K562 (cell line): ENCODE measurements around the gene PPT2. TPM values are rescaled to one million over a fixed set of nuclear protein-coding genes. Genes with fewer than 3 reads are reported as not detected.

ENCODE experiments used
- CREB1 ChIP-seq, 2 experiments: sonication (generic) in 1 of 2; formaldehyde crosslinking in 1 of 2; IDR thresholded peaks; 2 replicates each; pipeline versions ENCODE4 v1.6.1 to v1.8.0; 2012 to 2022; ENCODE audit warnings: inconsistent platforms in 1 of 2, mild to moderate bottlenecking in 1 of 2, missing genetic modification reagents in 1 of 2, moderate library complexity in 1 of 2
- DMBX1 ChIP-seq: fragments of 250-450 bp; sonication (Bioruptor Pico); IDR thresholded peaks from 2 replicates; pipeline ENCODE4 v1.8.0; 2022; ENCODE audit warnings: inconsistent platforms, mild to moderate bottlenecking, moderate library complexity, borderline replicate concordance
- ESRRA ChIP-seq: fragments of 450-650 bp; IDR thresholded peaks from 2 replicates; pipeline ENCODE4 v1.6.1; 2014; ENCODE audit warnings: low read depth, mild to moderate bottlenecking, moderate library complexity, borderline replicate concordance
- FOXA3 ChIP-seq, 2 experiments: fragments of 450-650 bp in 1 of 2; sonication (generic) in 1 of 2; formaldehyde crosslinking; IDR thresholded peaks in 1 of 2; conservative IDR thresholded peaks in 1 of 2; 2 replicates each; pipeline versions ENCODE4 v1.4.0 to v1.8.0; 2020 to 2022; ENCODE audit warnings: mild to moderate bottlenecking in 2 of 2, missing genetic modification reagents in 1 of 2
- GABPB1 ChIP-seq: sonication (generic); formaldehyde crosslinking; IDR thresholded peaks from 2 replicates; pipeline ENCODE4 v1.8.0; 2022; ENCODE audit warnings: mild to moderate bottlenecking, missing genetic modification reagents
- HDGF ChIP-seq: fragments of 450-650 bp; IDR thresholded peaks from 2 replicates; pipeline ENCODE4 v1.6.1; 2016
- MAFF ChIP-seq: IDR thresholded peaks from 2 replicates; pipeline ENCODE4 v1.6.1; 2012; ENCODE audit warnings: low read length, improper control_type of control experiment
- NFYB ChIP-seq: IDR thresholded peaks from 2 replicates; pipeline ENCODE4 v1.6.1; 2011; ENCODE audit warnings: mild to moderate bottlenecking, moderate library complexity; ENCODE audit not compliant: insufficient read length; ENCODE audit errors: extremely low read depth
- NONO ChIP-seq, 2 experiments: fragments of 200-400 bp in 1 of 2; fragments of 450-650 bp in 1 of 2; formaldehyde crosslinking in 1 of 2; IDR thresholded peaks; 2 replicates each; pipeline ENCODE4 v1.6.1; 2017; ENCODE audit warnings: low read depth in 2 of 2, mild to moderate bottlenecking in 2 of 2, moderate library complexity in 2 of 2, low read length in 1 of 2
- NRF1 ChIP-seq, 2 experiments: fragments of 450-650 bp; IDR thresholded peaks in 1 of 2; conservative IDR thresholded peaks in 1 of 2; 2 replicates each; pipeline ENCODE4 v1.6.1; 2014; ENCODE audit warnings: mild to moderate bottlenecking in 2 of 2
- RBM17 ChIP-seq: fragments of 200-400 bp; formaldehyde crosslinking; IDR thresholded peaks from 2 replicates; pipeline ENCODE4 v1.6.1; 2017; ENCODE audit warnings: low read depth, mild to moderate bottlenecking, low read length, borderline replicate concordance
- SRSF3 ChIP-seq: fragments of 200-400 bp; formaldehyde crosslinking; IDR thresholded peaks from 2 replicates; pipeline ENCODE4 v1.6.1; 2016; ENCODE audit warnings: mild to moderate bottlenecking, low read length, moderate library complexity; ENCODE audit not compliant: insufficient read depth
- TCF7 ChIP-seq: sonication (generic); IDR thresholded peaks from 2 replicates; pipeline ENCODE4 v1.6.1; 2016; ENCODE audit warnings: antibody characterized with exemption, borderline replicate concordance
- TEAD2 ChIP-seq: fragments of 450-650 bp; IDR thresholded peaks from 2 replicates; pipeline ENCODE4 v1.6.1; 2016; ENCODE audit warnings: missing genetic modification characterization, control low read depth, missing compliant biosample characterization
- ZFPM2 ChIP-seq: fragments of 250-450 bp; sonication (Bioruptor Pico); IDR thresholded peaks from 2 replicates; pipeline ENCODE4 v1.5.1; 2022; ENCODE audit warnings: mild to moderate bottlenecking
- polyA plus RNA-seq, 8 experiments: library from polyadenylated mRNA; depleted of rRNA in 4 of 8; stranded (reverse) in 5 of 8; unstranded in 3 of 8; fragments of >200 nt; fragmentation: Nextera tagmentation in 2 of 8; fragmentation: Illumina TruSeq in 1 of 8; extraction: Ambion mirVana in 2 of 8; extraction: Trizol in 1 of 8; gene quantifications; 2 replicates each; pipeline versions ENCODE4 v1.2.1 to v1.2.3, GENCODE V29; 2011 to 2014; ENCODE audit warnings: inconsistent platforms in 1 of 8, missing spikeins in 1 of 8
- total RNA-seq, 7 experiments: library from RNA; depleted of rRNA in 6 of 7; stranded (reverse); fragments of >200 nt in 6 of 7; fragmentation: Illumina TruSeq in 2 of 7; extraction: Trizol in 2 of 7; gene quantifications; 2 replicates each; pipeline versions ENCODE4 v1.2.1 to v1.2.3, GENCODE V29; 2011 to 2021; ENCODE audit warnings: low replicate concordance in 1 of 7
- TF ChIP-seq, protein P1 (sequence below): fragments of 150-350 bp; conservative IDR thresholded peaks from 2 replicates; pipeline ENCODE4 v1.6.1; 2014; ENCODE audit warnings: low read length
- TF ChIP-seq, protein P2 (sequence below): sonication (generic); formaldehyde crosslinking; IDR thresholded peaks from 2 replicates; pipeline ENCODE4 v1.8.1; 2023; ENCODE audit warnings: mild to moderate bottlenecking, missing genetic modification reagents
- TF ChIP-seq, protein P3 (sequence below): fragments of 250-450 bp; sonication (Bioruptor Pico); IDR thresholded peaks from 2 replicates; pipeline ENCODE4 v1.8.0; 2022; ENCODE audit warnings: inconsistent platforms
- TF ChIP-seq, protein P4 (sequence below): fragments of 250-450 bp; sonication (Bioruptor Pico); IDR thresholded peaks from 2 replicates; pipeline ENCODE4 v1.8.0; 2022; ENCODE audit warnings: moderate library complexity, mild to moderate bottlenecking, inconsistent platforms

Gene PPT2
- total and polyA plus RNA-seq, 9 of the 15 experiments (the other 6 are each of a cell fraction or from before 2014, with no cell fraction given), result 27.4 to 98.8 (median 69.9) TPM

DNA sequence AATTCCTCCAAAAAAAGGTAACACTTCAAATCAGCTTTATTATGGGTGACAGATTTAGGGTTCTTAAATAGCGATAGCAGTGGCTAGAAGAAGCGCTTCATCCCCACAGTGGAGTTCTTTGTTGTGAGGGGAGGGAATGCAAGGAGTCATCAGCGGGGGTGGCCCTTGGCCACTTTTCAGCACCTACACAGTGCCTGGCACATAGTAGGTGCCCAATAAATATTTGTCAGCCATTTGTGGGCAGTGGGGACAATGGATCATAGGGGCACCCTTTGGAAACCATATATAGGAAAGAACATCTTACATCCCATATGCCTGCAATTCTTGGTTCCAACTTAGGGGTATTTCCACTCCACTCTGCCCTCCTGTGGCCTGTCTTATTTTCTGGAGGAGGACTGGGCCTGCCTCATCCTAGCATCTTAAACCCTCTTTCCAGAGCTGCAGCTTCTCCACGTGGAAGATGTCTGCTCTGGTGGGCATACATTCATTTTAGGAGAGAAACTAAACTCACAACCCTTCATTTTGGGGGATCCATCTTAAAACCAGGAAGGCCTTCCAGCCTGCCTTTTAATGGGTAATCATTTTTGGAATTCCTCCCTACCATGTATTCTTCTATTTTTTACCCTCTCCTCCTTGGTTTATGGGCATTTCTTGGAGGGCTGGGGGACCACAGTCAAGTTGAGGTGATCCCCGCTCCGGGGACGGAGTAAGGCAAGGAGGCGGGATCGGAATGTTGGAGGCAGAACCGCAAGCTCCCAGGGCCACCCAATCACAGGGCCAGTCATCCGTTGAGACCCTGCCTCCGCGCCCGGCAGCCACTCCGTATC, 41.1 kb downstream of the PPT2 start (continued):
- TF ChIP-seq, protein P1, sequence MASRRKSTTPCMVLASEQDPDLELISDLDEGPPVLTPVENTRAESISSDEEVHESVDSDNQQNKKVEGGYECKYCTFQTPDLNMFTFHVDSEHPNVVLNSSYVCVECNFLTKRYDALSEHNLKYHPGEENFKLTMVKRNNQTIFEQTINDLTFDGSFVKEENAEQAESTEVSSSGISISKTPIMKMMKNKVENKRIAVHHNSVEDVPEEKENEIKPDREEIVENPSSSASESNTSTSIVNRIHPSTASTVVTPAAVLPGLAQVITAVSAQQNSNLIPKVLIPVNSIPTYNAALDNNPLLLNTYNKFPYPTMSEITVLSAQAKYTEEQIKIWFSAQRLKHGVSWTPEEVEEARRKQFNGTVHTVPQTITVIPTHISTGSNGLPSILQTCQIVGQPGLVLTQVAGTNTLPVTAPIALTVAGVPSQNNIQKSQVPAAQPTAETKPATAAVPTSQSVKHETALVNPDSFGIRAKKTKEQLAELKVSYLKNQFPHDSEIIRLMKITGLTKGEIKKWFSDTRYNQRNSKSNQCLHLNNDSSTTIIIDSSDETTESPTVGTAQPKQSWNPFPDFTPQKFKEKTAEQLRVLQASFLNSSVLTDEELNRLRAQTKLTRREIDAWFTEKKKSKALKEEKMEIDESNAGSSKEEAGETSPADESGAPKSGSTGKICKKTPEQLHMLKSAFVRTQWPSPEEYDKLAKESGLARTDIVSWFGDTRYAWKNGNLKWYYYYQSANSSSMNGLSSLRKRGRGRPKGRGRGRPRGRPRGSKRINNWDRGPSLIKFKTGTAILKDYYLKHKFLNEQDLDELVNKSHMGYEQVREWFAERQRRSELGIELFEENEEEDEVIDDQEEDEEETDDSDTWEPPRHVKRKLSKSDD, result no peak
- peak; percentile 38; the same call in 1 of the 2 replicates for TF ChIP-seq TEAD2 (tag)
- TF ChIP-seq NONO (IDR thresholded peaks at IDR 0.05; ENCODE audit: low read depth in 2 of 2, low read length in 1 of 2), result no peak
- TF ChIP-seq, protein P2, sequence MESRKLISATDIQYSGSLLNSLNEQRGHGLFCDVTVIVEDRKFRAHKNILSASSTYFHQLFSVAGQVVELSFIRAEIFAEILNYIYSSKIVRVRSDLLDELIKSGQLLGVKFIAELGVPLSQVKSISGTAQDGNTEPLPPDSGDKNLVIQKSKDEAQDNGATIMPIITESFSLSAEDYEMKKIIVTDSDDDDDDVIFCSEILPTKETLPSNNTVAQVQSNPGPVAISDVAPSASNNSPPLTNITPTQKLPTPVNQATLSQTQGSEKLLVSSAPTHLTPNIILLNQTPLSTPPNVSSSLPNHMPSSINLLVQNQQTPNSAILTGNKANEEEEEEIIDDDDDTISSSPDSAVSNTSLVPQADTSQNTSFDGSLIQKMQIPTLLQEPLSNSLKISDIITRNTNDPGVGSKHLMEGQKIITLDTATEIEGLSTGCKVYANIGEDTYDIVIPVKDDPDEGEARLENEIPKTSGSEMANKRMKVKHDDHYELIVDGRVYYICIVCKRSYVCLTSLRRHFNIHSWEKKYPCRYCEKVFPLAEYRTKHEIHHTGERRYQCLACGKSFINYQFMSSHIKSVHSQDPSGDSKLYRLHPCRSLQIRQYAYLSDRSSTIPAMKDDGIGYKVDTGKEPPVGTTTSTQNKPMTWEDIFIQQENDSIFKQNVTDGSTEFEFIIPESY, result no peak
- no peak for TF ChIP-seq SRSF3
- TF ChIP-seq, protein P3, sequence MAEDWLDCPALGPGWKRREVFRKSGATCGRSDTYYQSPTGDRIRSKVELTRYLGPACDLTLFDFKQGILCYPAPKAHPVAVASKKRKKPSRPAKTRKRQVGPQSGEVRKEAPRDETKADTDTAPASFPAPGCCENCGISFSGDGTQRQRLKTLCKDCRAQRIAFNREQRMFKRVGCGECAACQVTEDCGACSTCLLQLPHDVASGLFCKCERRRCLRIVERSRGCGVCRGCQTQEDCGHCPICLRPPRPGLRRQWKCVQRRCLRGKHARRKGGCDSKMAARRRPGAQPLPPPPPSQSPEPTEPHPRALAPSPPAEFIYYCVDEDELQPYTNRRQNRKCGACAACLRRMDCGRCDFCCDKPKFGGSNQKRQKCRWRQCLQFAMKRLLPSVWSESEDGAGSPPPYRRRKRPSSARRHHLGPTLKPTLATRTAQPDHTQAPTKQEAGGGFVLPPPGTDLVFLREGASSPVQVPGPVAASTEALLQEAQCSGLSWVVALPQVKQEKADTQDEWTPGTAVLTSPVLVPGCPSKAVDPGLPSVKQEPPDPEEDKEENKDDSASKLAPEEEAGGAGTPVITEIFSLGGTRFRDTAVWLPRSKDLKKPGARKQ (CRISPR knock-in tag), result no peak
- TF ChIP-seq NFYB, result peak; percentile 73
- no peak for TF ChIP-seq TCF7
- 0 out of 2 replicates have a peak, but pooled peaks have one; percentile 12 for TF ChIP-seq DMBX1 (CRISPR knock-in tag)
- TF ChIP-seq, protein P4, sequence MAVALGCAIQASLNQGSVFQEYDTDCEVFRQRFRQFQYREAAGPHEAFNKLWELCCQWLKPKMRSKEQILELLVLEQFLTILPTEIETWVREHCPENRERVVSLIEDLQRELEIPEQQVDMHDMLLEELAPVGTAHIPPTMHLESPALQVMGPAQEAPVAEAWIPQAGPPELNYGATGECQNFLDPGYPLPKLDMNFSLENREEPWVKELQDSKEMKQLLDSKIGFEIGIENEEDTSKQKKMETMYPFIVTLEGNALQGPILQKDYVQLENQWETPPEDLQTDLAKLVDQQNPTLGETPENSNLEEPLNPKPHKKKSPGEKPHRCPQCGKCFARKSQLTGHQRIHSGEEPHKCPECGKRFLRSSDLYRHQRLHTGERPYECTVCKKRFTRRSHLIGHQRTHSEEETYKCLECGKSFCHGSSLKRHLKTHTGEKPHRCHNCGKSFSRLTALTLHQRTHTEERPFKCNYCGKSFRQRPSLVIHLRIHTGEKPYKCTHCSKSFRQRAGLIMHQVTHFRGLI, result no peak
- TF ChIP-seq CREB1 (IDR thresholded peaks at IDR 0.05), result no peak
- TF ChIP-seq CREB1 (CRISPR knock-in tag; IDR thresholded peaks at IDR 0.05), result no peak
- TF ChIP-seq FOXA3 (CRISPR knock-in tag; conservative IDR thresholded peaks at IDR 0.05 in 1 of 2, IDR thresholded peaks at IDR 0.05 in 1 of 2), result no peak
- TF ChIP-seq NRF1 (conservative IDR thresholded peaks at IDR 0.05 in 1 of 2, IDR thresholded peaks at IDR 0.05 in 1 of 2), result no peak
- no peak for TF ChIP-seq MAFF
- no peak for TF ChIP-seq ZFPM2
- TF ChIP-seq ESRRA, result no peak; the same call in 1 of the 2 replicates
- TF ChIP-seq RBM17, result no peak
- TF ChIP-seq GABPB1, result no peak
- TF ChIP-seq HDGF, result no peak; the same call in 1 of the 2 replicates
